Small intestine (tissue), 7 donors: ENCODE results near the gene CRY1. TPM values are rescaled to one million over a fixed set of nuclear protein-coding genes. Genes with fewer than 3 reads are reported as not detected.

Experiments
- DNase-seq, 2 donors: peaks; one replicate each; pipeline versions ENCODE4 v3.0.0 to v3.0.0-alpha.2; 2013
- FAIRE-seq: peaks from 2 replicates; lab custom pipeline; 2012; peaks lifted over from hg19 to GRCh38; lab: Jason Lieb, UNC
- H3K27ac ChIP-seq, 3 donors: one replicate each; pipeline ENCODE4 v1.5.1; 2013; ENCODE audit warnings: low read length in 2 of 3, mild to moderate bottlenecking in 2 of 3, control low read depth in 1 of 3, inconsistent platforms in 1 of 3, low read depth in 1 of 3, moderate library complexity in 1 of 3
- H3K27me3 ChIP-seq, 3 donors: one replicate each; pipeline ENCODE4 v1.6.1; 2013; ENCODE audit warnings: low read length in 3 of 3, inconsistent platforms in 1 of 3; ENCODE audit not compliant: control insufficient read depth in 3 of 3, insufficient read depth in 3 of 3
- H3K36me3 ChIP-seq, 3 donors: one replicate each; pipeline ENCODE4 v1.6.1; 2013; ENCODE audit warnings: low read length in 3 of 3, inconsistent platforms in 1 of 3, low read depth in 1 of 3, mild to moderate bottlenecking in 1 of 3, moderate library complexity in 1 of 3; ENCODE audit not compliant: control insufficient read depth in 3 of 3, insufficient read depth in 2 of 3
- H3K4me1 ChIP-seq, 3 donors: one replicate each; pipeline ENCODE4 v1.6.1; 2013; ENCODE audit warnings: low read length in 2 of 3, inconsistent platforms in 1 of 3, low read depth in 1 of 3, mild to moderate bottlenecking in 1 of 3, moderate library complexity in 1 of 3; ENCODE audit not compliant: control insufficient read depth in 3 of 3, insufficient read depth in 2 of 3
- H3K4me3 ChIP-seq, 3 donors: one replicate each; pipeline ENCODE4 v1.5.1; 2013; ENCODE audit warnings: low read length in 3 of 3, control low read depth in 1 of 3, inconsistent platforms in 1 of 3, low read depth in 1 of 3, mild to moderate bottlenecking in 1 of 3, moderate library complexity in 1 of 3
- H3K9me3 ChIP-seq, 2 donors: one replicate each; pipeline ENCODE4 v1.6.1; 2013; ENCODE audit warnings: low read depth in 1 of 2, low read length in 1 of 2; ENCODE audit not compliant: control insufficient read depth in 2 of 2, insufficient read depth in 1 of 2
- WGBS, 3 donors: extraction: QIAGEN DNeasy Blood & Tissue Kit; methylation state at CpG; one replicate each; pipeline ENCODE4 v1.1.7; 2013; 5-methylcytosine and 5-hydroxymethylcytosine counted together
- polyA plus RNA-seq, 4 donors: library from polyadenylated mRNA; stranded (reverse) in 3 of 4; unstranded in 1 of 4; fragments of 200-250 nt in 3 of 4; fragments of 120-200 nt in 1 of 4; gene quantifications; one replicate each; pipeline versions ENCODE4 v1.2.1 to v1.2.3, GENCODE V29; 2013
- donor health status: healthy with polysubstance abuse.
- donor health status: control.
- donor health status: control.
- donor health status: Bipolar disorder and iron deficiency.
- donor health status: healthy.

The CRY1 gene
- polyA plus RNA-seq, 4 donors, result 8.1 to 17.4 (median 11.1) TPM

DNA sequence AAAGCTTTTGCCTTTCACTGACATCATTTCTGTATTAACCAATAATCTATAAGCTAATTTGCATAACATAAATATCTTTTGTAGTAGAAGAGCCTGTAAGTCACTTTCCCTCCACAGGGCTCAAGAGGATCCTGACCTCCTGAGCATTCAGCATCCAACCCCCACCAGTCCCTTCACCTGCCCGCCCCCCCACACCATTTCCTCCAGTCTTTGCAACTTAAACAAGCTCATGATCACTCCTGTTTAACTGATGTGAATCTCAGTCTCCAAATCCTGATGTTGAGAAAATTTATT, 12.0 kb upstream of the CRY1 start:
- H3K9me3 ChIP-seq, result no peaks in the 10 kb centered on the region
- FAIRE-seq (no peak), DNase-seq (no peak)
- no peak overlapping the region for H3K27ac ChIP-seq
- no peak overlapping the region for H3K4me3 ChIP-seq
- H3K4me1 ChIP-seq, result peaks cover 0 to 2% (median 0%) of the 10 kb centered on the region in 3 donors
- peaks cover 0 to 3% (median 0%) of the 10 kb centered on the region in 3 donors for H3K27me3 ChIP-seq
- no peaks in the 10 kb centered on the region for H3K36me3 ChIP-seq
- 56 to 83% (median 65%) methylated on average over 1 of the region's 1 CpG for WGBS, 3 donors

- H3K4me3 ChIP-seq, result no peak overlapping the region
These were observed 10.2 kb upstream of the CRY1 start for GRCh38 chr12:107103516-107103915.

GRCh38 chr12:107103097-107103496, 9.7 kb upstream of the CRY1 start:
- Histone ChIP-seq H3K36me3 (no peaks in the 10 kb centered on the region), H3K9me3 (no peaks in the 10 kb centered on the region), H3K4me3 (no peak overlapping the region), H3K27me3 (peaks cover 0 to 3% (median 0%) of the 10 kb centered on the region in 3 donors), H3K4me1 (no peaks in the 10 kb centered on the region), H3K27ac (no peak overlapping the region)
- FAIRE-seq (no peak), DNase-seq (no peak)
- WGBS, 3 donors, result 92 to 99% (median 94%) methylated on average over 3 of the region's 3 CpGs

More at GRCh38 chr12:107103516-107103915, 10.2 kb upstream of the CRY1 start:
- FAIRE-seq (no peak), DNase-seq (no peak)
- Histone ChIP-seq H3K27me3 (peaks cover 0 to 3% (median 0%) of the 10 kb centered on the region in 3 donors), H3K9me3 (no peaks in the 10 kb centered on the region), H3K27ac (no peak overlapping the region), H3K4me1 (no peaks in the 10 kb centered on the region), H3K36me3 (no peaks in the 10 kb centered on the region)

DNA sequence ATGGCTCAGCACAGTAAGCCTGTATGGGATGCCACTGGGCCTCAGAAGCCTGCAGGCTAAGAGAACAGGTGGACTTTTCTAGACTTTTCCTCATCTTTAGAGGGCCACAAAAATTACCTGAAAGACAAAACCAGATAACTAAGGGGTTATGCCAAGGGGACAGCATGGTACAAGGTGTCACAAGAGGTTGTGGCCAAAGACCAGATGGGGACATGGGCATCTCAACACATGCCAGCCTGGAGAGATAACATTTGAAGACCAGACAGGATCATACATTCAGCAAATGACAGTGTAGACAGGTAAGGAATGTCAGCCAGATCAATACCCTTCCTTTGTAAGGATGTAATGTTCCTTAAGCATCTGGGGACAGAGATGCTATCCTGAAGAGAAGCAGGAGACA, 8.9 kb upstream of the CRY1 start:
- FAIRE-seq (no peak), DNase-seq (no peak)
- H3K4me3 ChIP-seq, result no peak overlapping the region
- no peaks in the 10 kb centered on the region for H3K36me3 ChIP-seq
- no peaks in the 10 kb centered on the region for H3K9me3 ChIP-seq
- H3K27ac ChIP-seq, result no peak overlapping the region
- H3K27me3 ChIP-seq, result peaks cover 0 to 3% (median 0%) of the 10 kb centered on the region in 3 donors
- H3K4me1 ChIP-seq, result no peaks in the 10 kb centered on the region

DNA sequence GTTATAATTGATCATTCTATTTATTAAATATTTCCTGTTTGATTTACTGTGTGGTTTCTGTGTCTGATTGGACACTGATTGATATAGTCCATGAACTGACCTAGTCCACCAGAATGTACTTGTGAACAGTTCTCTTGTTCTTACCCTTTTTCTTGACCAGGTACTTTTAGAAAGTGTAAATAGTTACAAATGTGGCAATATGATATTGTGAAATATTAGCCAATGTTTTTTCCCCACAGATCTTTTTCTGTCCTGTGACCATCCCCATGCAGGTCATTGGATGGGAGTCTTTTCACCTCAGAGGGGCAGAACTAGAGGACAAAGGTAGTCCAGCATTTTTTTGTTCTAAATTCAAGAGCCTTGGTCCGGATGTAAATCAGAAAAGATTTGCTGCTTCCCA, 8.3 kb upstream of the CRY1 start:
- no peak for FAIRE-seq
- 75 to 97% (median 88%) methylated on average over 1 of the region's 1 CpG for WGBS, 3 donors
- no peak for DNase-seq
- Histone ChIP-seq H3K27me3 (peaks cover 0 to 3% (median 0%) of the 10 kb centered on the region in 3 donors), H3K27ac (no peak overlapping the region), H3K4me3 (no peak overlapping the region), H3K36me3 (no peaks in the 10 kb centered on the region), H3K4me1 (no peaks in the 10 kb centered on the region), H3K9me3 (no peaks in the 10 kb centered on the region)

GRCh38 chr12:107099917-107100316, 6.6 kb upstream of the CRY1 start:
- WGBS, 3 donors, result 77 to 88% (median 86%) methylated on average over 2 of the region's 2 CpGs
- Histone ChIP-seq H3K27me3 (no peaks in the 10 kb centered on the region), H3K4me1 (no peaks in the 10 kb centered on the region), H3K36me3 (no peaks in the 10 kb centered on the region), H3K9me3 (no peaks in the 10 kb centered on the region), H3K4me3 (no peak overlapping the region), H3K27ac (no peak overlapping the region)
- FAIRE-seq (no peak), DNase-seq (no peak)

DNA sequence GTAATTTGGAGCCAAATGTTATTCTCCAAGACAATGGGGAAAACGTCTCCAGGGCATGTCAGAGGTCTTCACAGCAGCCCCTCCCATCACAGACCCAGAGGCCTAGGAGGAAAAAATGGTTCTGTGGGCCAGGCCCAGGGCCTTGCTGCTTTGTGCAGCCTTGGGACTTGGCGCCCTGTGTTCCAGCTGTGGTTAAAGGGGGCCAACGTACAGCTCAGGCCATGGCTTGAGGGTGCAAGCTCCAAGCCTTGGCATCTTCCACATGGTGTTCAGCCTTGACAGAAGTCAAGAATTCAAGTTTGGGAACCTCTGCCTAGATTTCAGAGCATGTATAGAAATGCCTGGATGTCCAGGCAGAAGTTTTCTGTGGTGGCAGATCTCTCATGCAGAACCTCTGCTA, 3.2 kb upstream of the CRY1 start:
- Histone ChIP-seq H3K27me3 (no peaks in the 10 kb centered on the region), H3K36me3 (no peaks in the 10 kb centered on the region), H3K27ac (no peak overlapping the region), H3K4me3 (no peak overlapping the region), H3K4me1 (peaks cover 0 to 3% (median 0%) of the 10 kb centered on the region in 3 donors), H3K9me3 (no peaks in the 10 kb centered on the region)
- FAIRE-seq (no peak), DNase-seq (no peak)
- 71 to 76% (median 74%) methylated on average over 3 of the region's 3 CpGs for WGBS, 3 donors

GRCh38 chr12:107094183-107094448, 767 bp upstream of the CRY1 start:
- 3 to 9% (median 8%) methylated on average over 6 of the region's 6 CpGs for WGBS, 3 donors
- peak overlapping the region in 2 of 3 donors; percentile 70 to 95 for H3K4me3 ChIP-seq
- DNase-seq (no peak), FAIRE-seq (no peak)
- peaks cover 0 to 3% (median 0%) of the 10 kb centered on the region in 3 donors for H3K4me1 ChIP-seq
- no peaks in the 10 kb centered on the region for H3K27me3 ChIP-seq
- H3K27ac ChIP-seq, result peak overlapping the region; percentile 76 to 100 (median 96)
- no peaks in the 10 kb centered on the region for H3K9me3 ChIP-seq
- no peaks in the 10 kb centered on the region for H3K36me3 ChIP-seq

GRCh38 chr12:107092669-107093416, 506 bp downstream of the CRY1 start:
- WGBS, 3 donors, result 1% methylated on average over 65 to 67 of the region's 67 CpGs
- peak; percentile 46 to 69 for DNase-seq
- H3K4me3 ChIP-seq, result peak overlapping the region; percentile 70 to 95 (median 90)
- no peaks in the 10 kb centered on the region for H3K27me3 ChIP-seq
- H3K4me1 ChIP-seq, result peaks cover 0 to 3% (median 0%) of the 10 kb centered on the region in 3 donors
- no peaks in the 10 kb centered on the region for H3K9me3 ChIP-seq
- peak overlapping the region; percentile 76 to 100 (median 96) for H3K27ac ChIP-seq
- no peak for FAIRE-seq
- H3K36me3 ChIP-seq, result no peaks in the 10 kb centered on the region
